Middle frontal gyrus (tissue), 1 donor: ENCODE measurements around the gene ADAP1.
"Not testable (repeated sequence)": the region's sequence is repeated elsewhere in the genome, so short reads cannot be mapped to it uniquely, and the experiment has no call there.

ENCODE experiments used
- DNase-seq: peaks from one replicate; pipeline ENCODE4 v3.0.0-alpha.2; 2015; ENCODE audit warnings: low spot score; ENCODE audit errors: extremely low spot score

The ADAP1 gene

DNA sequence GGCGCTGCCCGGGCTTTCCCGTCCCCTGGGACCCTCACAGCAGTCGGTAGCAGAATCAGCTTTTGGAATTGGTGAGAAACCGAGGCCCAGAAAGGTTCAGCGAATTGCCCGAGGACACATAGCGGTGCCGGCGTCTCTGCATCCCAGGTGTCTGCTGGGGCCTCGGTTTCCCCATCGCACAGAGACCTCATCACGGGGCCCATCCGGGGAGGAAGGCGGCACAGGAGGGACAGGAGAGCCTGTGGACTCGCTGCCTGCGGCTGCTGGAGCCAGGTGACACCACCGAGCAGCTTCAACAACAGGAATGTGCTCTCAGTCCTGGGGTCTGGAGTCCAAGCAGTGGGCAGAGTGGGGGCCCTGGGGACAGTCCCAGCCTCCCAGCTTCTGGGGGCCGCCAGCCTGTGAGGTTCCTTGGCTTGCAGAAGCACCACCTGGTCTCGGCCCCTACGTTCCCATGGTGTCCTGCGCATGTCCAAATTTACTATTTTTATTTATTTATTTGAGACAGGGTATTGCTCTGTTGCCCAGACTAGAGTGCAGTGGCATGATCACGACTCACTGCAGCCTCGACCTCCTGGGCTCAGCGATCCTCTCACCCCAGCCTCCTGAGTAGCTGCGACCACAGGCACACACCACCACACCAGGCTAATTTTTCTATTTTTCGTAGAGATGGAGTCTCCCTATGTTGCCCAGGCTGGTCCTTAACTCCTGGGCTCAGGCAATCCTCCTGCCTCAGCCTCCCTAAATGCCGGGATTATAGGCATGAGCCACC, 21.4 kb upstream of the ADAP1 start:
- no peak for DNase-seq

DNA sequence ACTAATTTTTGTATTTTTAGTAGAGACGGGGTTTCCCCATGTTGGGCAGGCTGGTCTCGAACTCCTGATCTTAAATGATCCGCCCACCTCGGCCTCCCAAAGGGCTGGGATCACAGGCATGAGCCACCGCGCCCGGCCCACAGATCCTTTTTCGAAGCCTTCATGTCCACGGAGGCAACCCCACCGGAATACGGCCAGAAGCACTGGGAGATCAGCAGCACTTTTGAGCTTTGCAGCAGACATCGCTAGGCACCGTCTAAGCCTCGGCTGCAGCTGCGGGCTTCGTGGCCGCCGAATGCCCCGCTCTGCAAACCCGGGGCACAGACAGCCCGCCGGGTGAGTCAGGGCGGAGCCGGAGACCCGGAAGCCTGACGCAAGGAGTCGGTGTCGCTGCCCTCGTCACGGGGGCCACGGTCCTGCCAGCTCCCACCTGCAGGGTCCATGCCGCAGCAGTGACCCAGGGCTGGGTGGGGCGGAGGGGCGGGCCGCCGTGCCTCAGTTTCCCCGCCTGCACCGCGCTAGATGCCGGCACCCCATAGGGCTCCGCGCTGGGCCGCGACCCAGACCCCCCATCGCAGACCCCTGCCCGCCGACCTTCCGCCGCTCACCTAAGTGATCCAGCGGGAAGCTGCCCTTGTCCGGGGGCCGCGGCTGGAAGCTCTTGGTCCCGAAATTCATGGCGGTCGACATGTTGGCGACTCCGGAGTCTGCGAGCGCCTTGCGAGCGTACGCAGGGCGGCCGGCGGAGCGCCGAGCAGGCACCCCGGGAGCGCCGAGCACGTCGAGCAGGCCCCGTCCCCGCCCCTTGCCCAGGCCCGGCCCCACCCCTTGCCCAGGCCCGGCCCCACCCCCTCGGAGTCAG, 20.6 kb upstream of the ADAP1 start, which contains the start of gene COX19:
COX19 (minus strand) TSS at position 730 of the 862 bp plus-strand sequence; CDS start at position 690, 40 bp downstream.
- DNase-seq = peak; percentile 59

DNA sequence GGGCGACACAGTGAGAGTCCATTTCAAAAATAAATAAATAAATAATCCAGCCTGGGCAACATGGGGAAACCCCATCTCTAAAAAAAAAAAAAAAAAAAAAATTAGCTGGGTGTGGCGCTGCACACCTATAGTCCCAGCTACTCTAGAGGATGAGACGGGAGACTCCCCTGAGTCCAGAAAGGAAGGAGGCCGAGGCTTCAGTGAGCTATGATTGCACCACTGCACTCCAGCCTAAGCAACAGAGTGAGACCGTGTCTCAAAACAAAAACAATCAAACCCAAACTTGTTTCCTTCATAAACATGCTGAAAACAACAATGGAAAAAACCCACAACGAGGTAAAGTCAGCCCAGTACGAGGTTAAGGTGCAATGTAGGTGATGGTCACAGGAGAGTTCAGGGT, 19.7 kb upstream of the ADAP1 start:
- no peak for DNase-seq

DNA sequence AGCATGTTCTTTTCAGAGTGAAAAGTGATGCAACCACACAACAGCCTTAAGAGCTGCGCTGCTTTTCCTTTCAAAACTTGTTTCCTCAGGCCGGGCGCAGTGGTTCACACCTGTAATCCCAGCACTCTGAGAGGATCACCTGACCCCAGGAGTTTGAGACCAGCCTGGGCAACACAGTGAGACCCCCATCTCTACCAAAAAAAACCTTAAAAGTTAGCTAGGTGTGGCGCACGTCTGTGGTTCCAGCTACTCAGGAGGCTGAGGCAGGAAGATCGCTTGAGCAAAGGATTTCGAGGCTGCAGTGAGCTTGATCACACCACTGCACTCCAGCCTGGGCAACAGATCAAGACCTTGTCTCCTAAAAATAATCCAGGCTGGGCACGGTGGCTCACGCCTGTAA, 18.8 kb upstream of the ADAP1 start:
- DNase-seq = no peak

DNA sequence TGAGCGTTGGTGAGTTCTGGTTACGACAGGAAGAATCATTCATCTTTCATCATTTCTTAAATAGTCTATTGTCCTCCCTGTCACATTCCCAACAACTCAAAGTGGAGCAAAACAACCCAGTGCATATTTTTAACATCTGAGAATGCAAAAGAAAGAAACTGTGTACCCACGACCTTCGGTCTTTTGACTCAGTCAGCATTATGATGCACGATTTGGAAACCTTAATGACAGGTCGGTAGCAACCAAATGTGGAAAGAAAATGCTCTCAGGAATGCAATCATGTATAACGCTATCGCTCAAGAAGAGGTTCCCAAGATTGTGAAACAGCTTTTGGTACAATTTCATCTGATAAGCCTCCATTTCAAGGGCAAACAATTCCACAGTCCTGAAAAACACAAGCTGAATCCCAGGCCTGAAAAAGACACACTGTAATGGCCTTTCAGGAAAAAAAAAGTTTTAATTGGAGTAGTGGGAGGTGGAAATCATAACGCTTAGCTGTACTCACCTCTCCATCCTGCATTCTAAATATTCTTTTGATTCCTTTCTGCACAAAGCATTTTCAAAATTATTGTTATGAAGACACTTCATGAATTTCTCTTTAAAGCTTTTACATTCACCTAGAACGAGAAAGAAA, 18.3 kb upstream of the ADAP1 start:
- no peak for DNase-seq

DNA sequence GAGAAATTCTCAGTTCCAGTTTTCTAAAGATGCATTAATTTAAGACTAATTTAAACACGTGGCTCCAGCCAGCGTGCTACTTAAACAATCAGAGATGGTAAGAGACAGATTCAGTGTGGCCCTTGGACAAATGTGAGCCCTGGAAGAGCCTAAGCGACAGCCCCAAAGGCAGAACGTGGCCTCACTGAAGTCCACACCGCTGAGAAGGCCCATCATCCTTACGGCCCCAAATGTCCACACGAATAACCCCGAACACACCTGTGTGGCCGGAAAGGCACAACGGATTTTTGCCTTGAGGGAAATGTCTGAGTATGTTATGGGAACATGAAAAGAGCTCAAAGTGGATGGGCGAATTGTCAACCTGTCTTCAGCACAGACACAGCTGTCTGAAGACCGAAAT, 17.6 kb upstream of the ADAP1 start:
- DNase-seq = no peak

DNA sequence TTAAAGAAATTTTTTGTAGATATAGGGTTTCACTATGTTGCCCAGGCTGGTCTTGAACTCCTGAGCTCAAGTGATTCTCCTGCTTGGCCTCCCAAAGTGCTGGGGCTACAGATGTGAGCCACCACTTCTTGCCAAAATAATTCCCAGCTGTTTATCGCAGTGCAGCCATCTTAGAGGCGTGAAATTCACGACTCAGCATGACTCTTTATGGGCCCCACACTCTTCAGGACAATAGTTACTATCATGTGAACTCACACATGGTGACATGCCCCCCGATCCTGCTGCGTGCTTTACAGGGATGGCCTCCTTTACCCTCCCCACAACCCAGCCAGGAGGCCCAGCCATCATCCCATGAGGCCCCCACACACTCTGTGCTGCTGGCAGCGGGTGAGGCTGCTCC, 16.3 kb upstream of the ADAP1 start:
- DNase-seq = no peak

DNA sequence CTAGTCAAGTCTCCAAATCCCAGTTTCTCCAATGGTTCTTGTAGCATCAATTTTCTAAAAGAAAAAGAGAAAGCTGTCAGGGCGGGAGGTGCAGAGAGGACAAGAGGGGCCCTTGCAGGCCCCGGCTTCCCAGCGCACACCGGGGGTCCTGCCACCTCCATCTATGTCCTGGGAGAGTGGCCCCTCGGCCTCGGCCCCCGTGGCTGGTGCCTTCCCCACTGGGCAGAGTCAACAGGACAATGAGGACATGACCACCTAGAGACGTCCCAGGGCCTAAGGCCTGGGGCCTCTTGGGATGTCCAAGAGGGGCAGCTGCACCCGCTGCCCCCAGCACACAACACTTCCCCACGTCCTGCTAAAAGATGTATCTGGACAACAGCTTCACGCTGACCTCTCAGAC, 14.9 kb upstream of the ADAP1 start:
- no peak for DNase-seq

DNA sequence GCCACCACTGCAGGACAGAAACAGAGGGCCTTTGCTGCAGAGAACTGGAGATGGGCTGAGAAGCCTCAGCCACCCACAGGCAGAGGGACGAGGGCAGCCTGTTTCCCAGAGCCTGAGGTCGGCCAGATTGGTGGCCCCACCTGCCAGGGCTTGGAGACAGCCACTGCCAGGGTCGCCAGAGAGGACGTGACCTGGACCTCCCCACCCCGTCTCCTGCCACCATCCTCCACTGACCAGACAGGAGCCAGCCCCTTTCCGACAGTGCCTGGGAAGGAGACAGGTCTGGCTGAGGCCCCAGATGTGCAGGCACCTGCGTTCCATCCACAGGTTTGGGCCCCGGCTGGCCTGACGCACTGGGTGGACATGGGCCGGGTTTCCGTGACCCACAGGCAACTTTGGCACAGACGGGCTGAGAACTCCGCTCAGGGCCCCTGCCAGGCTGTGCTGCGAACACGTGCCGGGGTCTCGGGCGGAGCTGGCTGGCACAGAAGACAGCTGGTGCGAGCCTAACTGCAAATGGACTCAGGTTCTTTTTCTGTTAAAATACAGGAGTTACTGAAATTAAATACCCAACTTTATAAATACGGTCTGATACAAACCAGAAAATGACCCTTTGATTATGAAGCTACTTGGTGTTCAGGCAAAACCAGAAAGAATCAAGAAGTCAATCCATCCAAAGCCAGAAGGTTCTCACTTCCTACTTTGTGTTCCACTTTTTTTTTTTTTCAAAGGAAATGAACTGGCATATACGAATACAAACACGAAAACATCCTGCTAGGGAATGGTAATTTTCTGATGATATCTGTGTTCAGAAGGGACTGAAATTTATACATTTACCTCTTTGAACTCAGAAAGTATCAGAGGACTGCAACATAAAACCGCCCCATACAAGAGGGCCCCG, 14.0 kb upstream of the ADAP1 start:
- no peak for DNase-seq

DNA sequence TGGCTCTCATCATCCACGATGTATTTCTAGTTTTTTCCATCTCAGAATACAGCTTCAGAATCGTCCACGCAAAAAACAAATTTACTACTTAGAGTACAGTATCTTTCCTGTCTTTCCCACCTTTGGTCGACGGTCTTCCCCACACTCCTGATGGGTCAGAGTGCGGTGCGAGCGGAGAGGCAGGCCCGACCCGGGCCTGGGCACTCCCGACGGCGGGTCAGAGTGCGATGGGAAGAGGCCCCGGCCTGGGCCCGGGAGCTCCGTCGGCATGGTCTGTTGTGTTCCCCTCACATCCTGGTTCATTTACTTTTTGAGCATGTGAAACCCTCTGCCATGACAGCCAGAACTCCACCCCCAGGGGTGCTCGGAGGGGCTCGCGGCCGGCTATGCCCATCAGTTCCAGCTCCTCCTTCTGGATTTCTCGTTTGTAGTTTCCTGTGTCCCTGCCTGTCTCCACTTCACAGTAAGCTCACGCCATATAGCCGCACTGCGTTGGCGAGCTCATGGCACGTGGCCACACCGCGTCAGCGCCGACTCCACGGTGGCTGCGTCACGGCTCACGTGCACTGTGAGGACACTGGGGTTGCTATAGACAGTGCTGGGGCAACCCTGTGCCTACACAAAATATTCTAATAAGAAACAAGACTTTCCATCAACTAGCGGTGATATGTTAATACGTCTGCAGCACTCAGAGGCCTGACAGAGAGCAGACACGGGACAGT, 13.0 kb upstream of the ADAP1 start:
- DNase-seq = no peak

DNA sequence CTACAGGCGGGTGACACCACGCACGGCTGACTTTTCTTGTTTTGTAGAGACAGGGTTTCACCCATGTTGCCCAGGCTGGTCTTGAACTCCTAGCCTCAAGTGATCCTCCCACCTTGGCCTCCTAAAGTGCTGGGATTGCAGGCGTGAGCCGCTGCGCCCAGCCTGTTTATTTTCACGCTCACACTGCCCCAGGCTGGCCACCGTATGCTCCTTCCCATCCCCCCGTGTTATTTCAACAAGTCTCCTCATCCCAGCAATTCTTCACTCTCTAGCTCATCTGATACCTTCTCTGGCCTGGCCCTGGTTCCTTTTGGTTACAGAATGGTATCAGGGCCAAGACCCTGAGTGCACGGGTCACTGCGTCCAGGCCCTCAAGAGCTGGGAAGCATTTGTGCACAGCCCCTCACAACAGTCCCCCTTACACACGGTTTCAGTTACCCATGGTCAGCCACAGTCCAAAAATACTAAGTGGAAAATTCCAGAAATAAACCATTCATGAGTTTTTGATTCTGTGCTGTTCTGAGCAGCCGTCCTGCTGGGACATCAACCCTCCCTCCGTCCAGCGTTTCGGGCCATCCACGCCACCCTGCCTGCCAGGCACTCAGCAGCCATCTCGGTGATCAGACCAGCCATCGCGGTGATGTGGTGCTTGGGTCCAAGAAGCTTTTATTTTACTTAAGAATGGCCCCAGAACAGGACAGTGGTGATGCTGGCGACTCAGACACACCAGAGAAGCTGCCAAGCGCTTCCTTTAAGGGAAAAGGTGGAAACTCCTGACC, 12.0 kb upstream of the ADAP1 start:
- no peak for DNase-seq

DNA sequence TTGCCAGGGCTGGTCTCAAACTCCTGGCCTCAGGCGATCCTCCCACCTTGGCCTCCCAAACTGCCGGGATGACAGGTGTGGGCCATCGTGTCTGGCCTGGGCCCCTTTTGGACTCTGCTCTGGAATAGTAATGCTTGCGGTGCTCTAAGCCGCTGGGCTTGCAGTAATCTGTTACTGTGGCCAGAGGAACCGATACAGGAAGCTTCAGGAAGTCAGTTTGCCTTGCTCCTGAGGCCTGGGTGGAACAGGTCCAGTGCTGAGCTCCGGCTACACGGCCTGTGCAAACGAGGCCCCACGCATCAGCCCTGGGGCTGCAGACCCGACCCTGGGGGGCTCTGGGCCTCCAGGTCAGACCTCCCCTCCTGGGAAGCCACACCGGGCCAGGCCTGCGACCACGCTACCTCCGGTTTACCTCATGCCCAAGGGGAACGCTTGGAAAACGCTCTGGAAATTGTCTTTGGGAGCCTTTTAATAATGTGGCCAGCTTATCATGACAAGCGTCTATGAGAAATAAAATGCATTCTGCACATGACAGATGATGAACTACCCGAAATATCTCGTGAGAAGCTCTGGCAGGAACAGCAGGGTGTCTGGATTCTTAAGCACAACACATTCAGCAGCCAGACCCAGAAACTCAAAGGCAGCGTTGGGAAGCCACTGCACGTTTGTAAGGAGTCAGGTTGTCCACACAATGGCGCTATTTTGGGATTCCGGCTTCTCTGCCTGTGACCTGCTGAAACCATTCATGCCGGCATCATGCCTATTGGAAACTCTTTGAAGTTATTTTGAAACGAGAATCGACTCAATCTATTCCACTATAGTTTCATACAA, 10.1 kb upstream of the ADAP1 start:
- DNase-seq = peak; percentile 43

DNA sequence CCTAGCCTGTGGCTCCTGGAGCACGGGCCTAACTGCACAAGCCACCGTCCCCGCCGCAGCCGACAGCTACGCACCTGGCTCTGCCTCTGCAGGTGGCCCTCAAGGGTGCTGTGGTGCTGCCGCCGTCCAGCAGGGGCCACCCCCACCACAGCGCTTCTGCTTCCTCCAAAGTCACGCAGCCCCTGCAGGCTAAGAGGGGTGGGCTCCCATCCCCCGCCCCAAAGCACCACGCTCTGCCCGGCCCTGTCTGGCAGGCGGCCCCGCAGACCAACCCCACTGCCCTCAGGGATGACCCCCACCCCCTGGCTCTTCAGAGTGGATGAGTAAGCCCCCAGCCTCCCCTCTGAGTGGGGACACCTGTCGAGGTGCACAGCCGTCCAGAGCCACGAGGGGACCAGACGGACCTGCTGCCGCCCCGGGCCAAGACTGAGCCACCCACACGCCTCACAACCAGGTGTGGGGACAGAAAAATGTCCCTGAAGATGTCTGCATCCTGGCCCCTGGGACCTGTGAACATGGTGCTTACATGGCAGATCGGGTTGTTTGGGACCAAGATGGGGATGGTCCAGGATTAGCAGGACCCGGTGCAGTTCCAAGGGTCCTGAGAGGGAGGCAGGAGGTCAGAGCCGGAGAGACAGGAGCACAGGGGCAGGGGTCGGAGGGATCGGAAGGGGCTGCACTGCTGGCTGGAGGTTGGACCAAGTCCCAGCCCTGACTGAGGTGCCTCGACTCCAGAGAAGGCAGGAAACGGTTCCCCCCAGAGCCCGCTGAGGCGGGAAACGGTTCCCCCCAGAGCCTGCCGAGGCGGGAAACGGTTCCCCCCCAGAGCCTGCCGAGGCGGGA, 9.0 kb upstream of the ADAP1 start:
- no peak for DNase-seq

DNA sequence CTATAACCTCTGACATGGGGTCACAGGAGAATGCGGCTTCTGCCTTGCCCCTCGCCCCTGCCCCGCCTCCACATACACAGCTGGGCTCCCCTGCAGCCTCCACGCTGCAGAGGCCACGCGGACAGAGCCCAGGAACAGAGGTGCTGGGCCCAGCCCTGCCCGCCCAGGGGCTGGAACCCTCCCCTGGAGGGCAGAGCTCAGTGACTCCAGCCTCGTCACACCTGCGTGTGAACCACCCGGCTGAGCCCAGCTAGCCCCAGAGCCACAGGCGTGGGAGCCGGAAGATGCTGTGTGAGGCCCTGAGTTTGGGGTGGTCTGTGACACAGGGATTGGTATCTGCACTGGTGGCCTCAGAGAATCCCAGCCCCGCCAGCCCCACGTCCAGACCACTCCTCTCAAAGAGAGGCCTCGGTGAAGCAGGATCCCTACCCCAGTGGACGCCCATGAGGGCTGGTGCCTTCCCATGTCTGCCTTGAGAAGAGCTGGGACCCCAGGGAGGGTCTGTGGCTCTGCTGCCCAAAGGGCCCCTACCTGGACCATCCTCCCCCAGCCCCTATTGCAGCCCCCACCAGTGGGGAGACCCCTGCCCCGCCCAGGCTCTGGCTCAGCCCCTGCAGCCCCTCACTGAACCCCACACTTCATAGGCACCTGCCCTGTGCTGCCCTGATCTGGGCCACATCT, 8.1 kb upstream of the ADAP1 start:
- no peak for DNase-seq

DNA sequence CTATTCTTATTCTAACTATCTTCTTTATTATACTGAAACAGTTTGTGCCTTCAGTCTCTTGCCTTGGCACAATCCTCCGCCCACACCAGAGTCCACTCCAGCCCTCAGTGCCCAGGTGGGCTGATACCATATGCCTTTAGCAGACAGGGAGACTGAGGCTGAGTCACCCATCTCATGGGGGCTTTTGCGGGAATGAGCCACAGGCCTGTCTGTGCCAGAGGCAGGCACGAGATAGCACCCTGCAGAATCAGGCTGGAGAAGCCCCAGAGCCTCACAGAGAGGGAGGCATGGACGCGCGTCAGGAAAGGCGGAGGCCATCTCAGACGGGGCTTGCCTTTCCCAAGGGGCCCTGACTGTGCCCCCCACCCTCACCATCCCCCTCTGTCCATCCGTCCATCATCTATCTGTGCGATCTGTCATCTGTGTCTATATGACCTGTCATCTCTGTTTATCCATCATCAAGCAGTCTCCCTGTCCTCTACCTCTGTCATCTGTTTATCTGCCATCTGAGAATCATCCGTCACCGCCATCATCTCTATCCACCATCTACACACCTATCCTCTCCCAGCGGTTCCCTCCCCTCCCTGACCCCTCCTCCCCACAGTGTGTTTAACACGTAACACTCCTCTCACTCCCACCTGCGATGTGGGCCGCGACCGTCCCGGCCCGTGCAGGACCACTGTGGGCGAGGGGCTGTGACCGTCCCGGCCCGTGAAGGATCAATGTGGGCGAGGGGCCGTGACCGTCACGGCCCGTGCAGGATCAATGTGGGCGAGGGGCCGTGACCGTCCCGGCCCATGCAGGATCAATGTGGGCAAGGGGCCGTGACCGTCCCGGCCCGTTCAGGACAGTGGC, 7.3 kb upstream of the ADAP1 start:
- no peak for DNase-seq

DNA sequence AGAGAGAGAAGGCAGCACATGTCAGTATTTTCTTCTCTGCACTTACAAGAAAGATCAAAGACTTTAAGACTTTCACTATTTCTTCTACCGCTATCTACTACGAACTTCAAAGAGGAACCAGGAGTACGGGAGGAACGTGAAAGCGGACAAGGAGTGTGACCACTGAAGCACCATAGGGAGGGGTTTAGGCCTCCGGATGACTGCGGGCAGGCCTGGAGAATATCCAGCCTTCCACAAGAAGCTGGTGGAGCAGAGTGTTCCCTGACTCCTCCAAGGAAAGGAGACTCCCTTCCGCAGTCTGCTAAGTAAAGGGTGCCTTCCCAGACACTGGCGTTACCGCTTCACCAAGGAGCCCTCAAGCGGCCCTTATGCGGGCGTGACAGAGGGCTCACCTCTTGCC, 6.5 kb upstream of the ADAP1 start:
- DNase-seq = not testable (repeated sequence)
